GM21576 (cell line): ENCODE results near the gene PRR23E.

Experiments used
- ATAC-seq: cut with Tn5 transposase; IDR thresholded peaks from one replicate; pipeline ENCODE4 v1.9.1; 2021; ENCODE audit warnings: mild to moderate bottlenecking, moderate library complexity; ENCODE audit not compliant: unreplicated experiment

Gene PRR23E

DNA sequence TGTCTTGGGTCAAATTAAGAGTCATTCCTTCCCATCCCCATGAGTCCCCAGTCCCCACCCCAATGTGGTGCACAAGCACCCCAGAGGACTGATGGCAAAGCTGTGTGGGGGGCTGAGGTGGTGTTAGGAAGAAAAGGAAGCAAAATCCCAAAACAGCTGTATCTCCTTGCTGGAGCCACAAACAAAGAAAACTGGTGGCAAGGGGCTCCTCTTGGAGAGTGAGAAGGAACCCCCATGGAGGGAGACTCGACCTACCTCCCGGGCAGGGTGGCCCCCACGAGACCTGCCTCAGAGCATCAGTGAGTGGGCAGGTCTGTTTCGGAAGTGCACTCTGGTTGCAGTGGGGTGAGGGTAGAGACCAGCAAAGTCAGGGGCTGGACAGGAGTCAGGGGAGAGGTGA is 29.2 kb downstream of the PRR23E start:
- no peak for ATAC-seq

DNA sequence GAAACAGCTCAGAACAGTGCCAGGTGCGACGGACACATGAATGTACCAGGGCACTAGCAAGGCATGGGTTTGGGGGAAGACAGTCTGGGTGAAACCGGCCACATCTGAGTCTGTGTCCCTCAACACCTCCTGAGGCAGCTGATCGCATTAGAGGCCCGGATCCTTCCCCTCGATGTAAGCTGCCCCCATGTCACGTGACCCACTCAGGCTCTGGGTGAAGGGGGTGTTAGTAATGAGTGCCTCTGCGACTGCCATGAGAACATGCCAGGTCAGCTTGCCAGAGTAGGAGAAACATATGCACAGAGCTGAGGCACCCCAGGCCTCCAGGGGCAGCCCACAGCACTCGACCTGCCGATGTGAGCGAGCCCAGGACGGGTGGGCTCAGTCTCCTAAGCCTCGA is 29.7 kb downstream of the PRR23E start:
- no peak for ATAC-seq

DNA sequence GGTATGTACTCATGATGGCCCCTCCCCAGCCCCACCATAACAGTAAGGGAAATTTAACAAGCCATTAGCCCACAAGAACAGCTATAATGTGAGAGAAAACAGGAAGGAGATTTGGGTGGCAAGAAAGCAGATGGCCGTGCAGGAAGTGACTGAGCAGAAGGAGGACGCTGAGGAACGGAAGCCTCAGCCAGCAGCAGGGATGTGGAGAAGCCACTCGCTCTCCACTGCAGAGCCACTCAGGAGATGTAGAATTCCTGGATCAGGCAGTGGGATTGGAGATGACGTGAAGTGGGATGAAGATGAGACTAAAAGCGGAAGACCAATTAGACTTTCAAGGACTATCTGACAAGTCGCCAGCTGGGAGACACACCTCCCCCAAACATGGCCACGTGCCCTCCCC is 31.2 kb downstream of the PRR23E start:
- ATAC-seq: no peak

DNA sequence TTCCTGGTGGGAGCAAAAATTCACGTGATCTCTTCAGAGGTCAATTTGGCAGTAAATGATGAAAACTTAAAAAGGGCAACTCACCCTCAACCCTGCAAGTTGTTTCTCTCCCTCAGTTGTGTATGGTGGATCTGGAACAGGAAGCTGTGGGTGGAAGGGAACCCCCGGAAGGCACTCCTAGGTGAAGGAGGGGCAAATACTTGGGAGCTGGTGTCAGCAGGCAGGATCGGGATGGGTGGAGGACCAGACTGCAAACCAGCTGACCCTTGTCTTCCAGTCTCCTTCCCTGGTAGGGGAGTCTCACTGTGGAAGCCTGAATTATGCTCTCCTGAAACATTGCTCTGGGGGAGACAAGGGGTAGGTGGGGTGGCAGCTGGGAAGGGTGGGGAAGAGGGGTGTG is 33.5 kb downstream of the PRR23E start:
- ATAC-seq: no peak

DNA sequence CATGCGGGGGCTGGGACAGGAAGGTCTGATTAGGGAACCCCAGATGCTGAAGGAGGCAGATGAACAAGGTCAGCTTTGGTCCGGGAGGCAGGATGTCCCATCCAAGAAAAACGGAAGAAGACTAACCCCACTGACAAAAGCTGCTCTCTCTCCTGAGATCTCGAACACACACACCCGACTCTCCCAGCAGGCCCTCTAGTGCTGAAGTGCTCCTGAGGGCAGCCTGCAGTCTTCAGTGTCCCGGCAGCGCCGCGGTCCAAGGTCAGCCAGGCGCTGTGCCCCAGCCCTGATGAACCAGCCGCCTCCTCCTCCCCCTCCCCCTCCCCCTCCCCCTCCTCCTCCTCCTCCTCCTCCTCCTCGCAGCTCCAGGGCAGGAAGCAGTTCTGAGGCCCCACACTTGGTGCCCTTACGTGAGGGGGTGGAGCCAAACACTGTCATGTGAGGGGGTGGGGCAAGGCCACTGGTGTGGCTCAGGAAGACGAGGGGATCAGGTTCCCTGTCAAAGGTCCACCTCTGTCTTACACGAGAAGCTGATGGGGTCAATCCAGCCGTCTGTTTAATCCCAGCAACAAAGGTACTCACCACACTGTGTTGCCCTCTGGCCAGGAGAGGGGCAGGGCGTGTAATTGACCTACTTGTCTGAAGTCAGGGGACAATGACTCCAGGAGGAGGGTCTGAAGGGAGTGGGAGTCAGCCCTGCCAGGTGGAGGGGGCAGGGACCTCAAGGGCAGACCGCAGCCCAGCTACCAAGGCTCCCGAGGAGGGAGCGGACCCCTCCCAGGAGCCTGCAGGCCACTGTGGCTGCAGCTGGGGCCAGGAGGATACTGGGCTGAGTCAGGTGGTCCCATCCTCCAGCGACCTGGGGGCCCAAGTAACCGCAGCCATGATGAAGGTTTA is 34.3 kb downstream of the PRR23E start:
- ATAC-seq: no peak

DNA sequence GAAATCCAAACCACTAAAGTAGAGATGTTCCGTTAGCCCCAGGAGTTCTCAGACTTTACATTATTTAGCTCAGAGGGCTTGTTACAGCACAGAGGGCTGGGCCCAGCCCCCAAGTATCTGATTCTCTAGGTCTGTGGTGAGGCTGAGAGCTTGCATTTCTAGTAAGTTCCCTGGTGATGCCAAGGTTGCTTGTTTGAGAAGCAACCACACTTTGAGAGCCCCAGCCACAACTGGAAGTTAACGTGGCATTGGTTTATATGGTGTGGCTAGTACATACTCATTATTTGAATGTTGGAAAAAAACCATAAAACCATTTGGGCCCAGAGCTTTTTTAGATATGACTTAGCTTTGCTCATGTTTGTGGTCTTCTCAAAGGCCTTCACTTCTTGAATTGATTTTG is 35.9 kb downstream of the PRR23E start:
- no peak for ATAC-seq

- ATAC-seq: no peak
Measured at GRCh38 chr3:127233371-127233770, 40.4 kb downstream of the PRR23E start.

- no peak for ATAC-seq
Measured at GRCh38 chr3:127234778-127235177, 41.8 kb downstream of the PRR23E start.

DNA sequence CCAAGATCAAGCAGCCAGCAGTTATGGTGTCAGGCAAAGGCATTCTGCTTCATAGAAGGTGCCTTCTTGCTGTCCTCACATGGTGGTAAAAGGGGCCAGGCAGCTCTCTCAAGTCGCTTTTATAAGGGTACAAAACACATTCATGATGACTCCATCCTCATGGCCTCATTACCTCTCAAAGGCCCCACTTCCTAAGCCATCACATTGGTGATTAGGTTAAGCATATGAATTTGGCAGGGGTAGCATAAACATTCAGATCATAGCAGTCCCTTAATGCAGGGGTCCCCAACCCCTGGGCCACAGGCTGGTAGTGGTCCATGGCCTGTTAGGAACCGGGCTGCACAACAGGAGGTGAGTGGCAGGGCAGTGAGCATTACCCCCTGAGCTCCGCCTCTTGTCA is 42.8 kb downstream of the PRR23E start:
- no peak for ATAC-seq

DNA sequence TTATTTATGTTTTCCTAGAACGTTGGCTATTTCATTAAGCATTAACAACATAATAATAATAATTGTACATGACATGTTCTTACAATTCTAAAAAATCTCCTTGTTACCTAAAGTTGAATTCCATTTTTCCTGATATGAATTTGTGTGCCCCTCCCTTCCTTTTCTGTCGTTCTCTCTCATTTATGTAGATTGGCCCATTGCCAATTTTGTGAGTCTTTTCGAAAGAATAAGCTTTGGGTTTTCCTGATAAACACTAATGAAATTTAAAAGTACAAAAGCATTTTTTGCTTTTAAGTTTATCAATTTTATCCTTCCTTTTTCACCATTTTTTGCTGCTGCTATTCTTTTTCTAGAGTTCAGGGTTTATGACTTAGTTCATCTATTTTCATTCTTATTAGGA is 44.9 kb downstream of the PRR23E start:
- no peak for ATAC-seq

DNA sequence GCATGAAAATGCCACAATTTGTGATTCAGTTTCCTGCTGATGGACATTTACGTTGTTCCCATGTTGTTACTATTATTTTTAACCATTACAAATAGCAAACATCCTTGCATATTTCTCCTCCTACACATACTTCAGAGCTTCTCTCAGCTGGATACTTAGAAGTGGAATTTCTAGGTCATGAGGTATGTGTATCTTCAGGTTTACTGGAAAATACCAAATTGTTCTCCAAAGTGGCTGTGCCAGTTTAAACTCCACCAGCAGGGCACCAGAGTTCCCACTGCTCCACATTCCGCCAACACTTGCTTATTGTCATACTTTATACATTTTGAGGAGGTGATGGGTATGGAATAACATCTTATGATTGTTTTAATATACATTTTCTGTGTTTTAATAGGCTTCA is 45.7 kb downstream of the PRR23E start:
- ATAC-seq: no peak

- no peak for ATAC-seq
Measured at GRCh38 chr3:127247292-127247691, 54.4 kb downstream of the PRR23E start.
